Heart left ventricle (tissue), 11 donors: ENCODE measurements around the gene SIRPB2. TPM values are rescaled to one million over a fixed set of nuclear protein-coding genes. Genes with fewer than 3 reads are reported as not detected.

ENCODE experiments used
- polyA plus RNA-seq, 2 donors: library from polyadenylated mRNA; stranded (reverse); fragments of 200-250 nt; gene quantifications; one replicate each; pipeline ENCODE4 v1.2.3, GENCODE V29; 2013
- total RNA-seq, 9 donors: library from RNA; depleted of rRNA in 2 of 9; stranded (reverse); fragments of >200 nt in 2 of 9; fragmentation: NEBNext Ultra II Directional in 3 of 9; extraction: Animal tissue kit (Norgen Biotek cat#: 25700) in 3 of 9; gene quantifications; one replicate each; pipeline versions ENCODE4 v1.1.0 to v1.2.4, GENCODE V29; 2016 to 2023
- donor health status: ischemic (EF 13 %, LVEDD 7.1; RV severe dilation, severe dysfunction).
- donor health status: healthy with polysubstance abuse.
- donor health status: DM: no; HTN: yes; CAD: no.
- donor health status: DM: no; HTN: no; CAD: no.
- donor health status: ischemic (EF 25% LVEDD 5.7; RV mildly dilated, moderate dysfunction).
- donor health status: healthy.
- donor health status: DM: yes; HTN: yes; CAD: no.
- donor health status: PGD.
- donor health status: nonischemic (EF 23%, LVEDD 6.1; RV moderate dilation, normal function).

SIRPB2 gene
- total and polyA plus RNA-seq, 11 donors = 0.74 to 11.9 (median 2.1) TPM

Other genes with a start within 250 kb of the SIRPB2 start
- gene SNPH, start 225.1 kb downstream of the SIRPB2 start, total RNA-seq = 10 to 100 TPM in 7 of 9 donors, 1 to 10 TPM in 2; 6.5 to 17.4 (median 11.7) TPM
- 1 to 10 TPM; 4.3 to 5.8 TPM for gene SNPH, start 225.1 kb downstream of the SIRPB2 start, polyA plus RNA-seq
- gene SDCBP2, start 162.3 kb downstream of the SIRPB2 start, total RNA-seq = 1 to 10 TPM in 8 of 9 donors, under 1 TPM in 1; 0.65 to 4.2 (median 2.1) TPM
- 1 to 10 TPM; 1.8 to 3.6 TPM for gene SDCBP2, start 162.3 kb downstream of the SIRPB2 start, polyA plus RNA-seq
- gene FKBP1A, start 98.4 kb downstream of the SIRPB2 start, total RNA-seq = 100 to 1,000 TPM in 8 of 9 donors, 10 to 100 TPM in 1; 71.3 to 316 (median 144) TPM
- gene FKBP1A, start 98.4 kb downstream of the SIRPB2 start, polyA plus RNA-seq = 100 to 1,000 TPM in 1 of 2 donors, 10 to 100 TPM in 1; 89.6 to 401 TPM
- 10 to 100 TPM; 27.9 to 66.6 (median 62.1) TPM for gene NSFL1C, start 24.6 kb downstream of the SIRPB2 start, total RNA-seq
- gene NSFL1C, start 24.6 kb downstream of the SIRPB2 start, polyA plus RNA-seq = 10 to 100 TPM; 30.6 to 55.8 TPM
- 1 to 10 TPM in 1 of 9 donors, not detected in 8; 1.1 TPM for gene SIRPD, start 66.3 kb upstream of the SIRPB2 start, total RNA-seq
- not detected for gene SIRPD, start 66.3 kb upstream of the SIRPB2 start, polyA plus RNA-seq
- gene SIRPB1, start 128.6 kb upstream of the SIRPB2 start, total RNA-seq = 10 to 100 TPM in 1 of 9 donors, 1 to 10 TPM in 6, under 1 TPM in 2; 0.19 to 14.0 (median 2.1) TPM
- under 1 TPM; 0.34 to 0.35 TPM for gene SIRPB1, start 128.6 kb upstream of the SIRPB2 start, polyA plus RNA-seq
- 1 to 10 TPM in 1 of 9 donors, under 1 TPM in 1, not detected in 7; 0.54 to 2.3 TPM for gene SIRPG, start 166.4 kb upstream of the SIRPB2 start, total RNA-seq
- not detected for gene SIRPG, start 166.4 kb upstream of the SIRPB2 start, polyA plus RNA-seq